Adipocyte (in vitro differentiated cells): ENCODE data around the gene HMCN2.

Experiments
- DNase-seq: peaks from one replicate; pipeline ENCODE4 v3.0.0-alpha.2; 2015; ENCODE audit warnings: low read depth
- H3K27me3 ChIP-seq: replicated peaks from 2 replicates; pipeline ENCODE4 v1.7.0; 2013; ENCODE audit warnings: mild to moderate bottlenecking, low read length, moderate library complexity; ENCODE audit not compliant: control insufficient read depth, insufficient read depth
- H3K36me3 ChIP-seq: 2 replicates; pipeline ENCODE4 v1.7.0; 2013; ENCODE audit warnings: low read length, mild to moderate bottlenecking, moderate library complexity; ENCODE audit not compliant: control insufficient read depth, insufficient read depth, severe bottlenecking
- H3K4me1 ChIP-seq: 2 replicates; pipeline ENCODE4 v1.7.0; 2013; ENCODE audit warnings: mild to moderate bottlenecking, low read length, moderate library complexity; ENCODE audit not compliant: control insufficient read depth, insufficient read depth
- H3K4me3 ChIP-seq: 2 replicates; pipeline ENCODE4 v1.7.0; 2013; ENCODE audit warnings: mild to moderate bottlenecking, low read length, moderate library complexity
- H3K9ac ChIP-seq: 2 replicates; pipeline ENCODE4 v1.7.0; 2013; ENCODE audit warnings: mild to moderate bottlenecking, low read length, moderate library complexity
- H3K9me3 ChIP-seq: 2 replicates; pipeline ENCODE4 v1.7.0; 2013; ENCODE audit warnings: mild to moderate bottlenecking, low read length, moderate library complexity; ENCODE audit not compliant: control insufficient read depth

The HMCN2 gene

GRCh38 chr9:130295945-130296782 lies 30.6 kb downstream of the HMCN2 start:
- H3K4me1 ChIP-seq = peaks cover 23% of the 10 kb centered on the region
- peaks cover 34% of the 10 kb centered on the region for H3K27me3 ChIP-seq
- no peak for DNase-seq
- H3K36me3 ChIP-seq = no peaks in the 10 kb centered on the region
- H3K4me3 ChIP-seq = no peak overlapping the region
- no peaks in the 10 kb centered on the region for H3K9me3 ChIP-seq
- no peak overlapping the region for H3K9ac ChIP-seq

- no peak for DNase-seq
- Histone ChIP-seq H3K4me3 (no peak overlapping the region), H3K27me3 (peaks cover 34% of the 10 kb centered on the region), H3K36me3 (no peaks in the 10 kb centered on the region), H3K9ac (no peak overlapping the region), H3K4me1 (peaks cover 26% of the 10 kb centered on the region), H3K9me3 (no peaks in the 10 kb centered on the region)
These were observed 31.2 kb downstream of the HMCN2 start for GRCh38 chr9:130296783-130297055.

GRCh38 chr9:130297371-130297770 lies 31.8 kb downstream of the HMCN2 start:
- Histone ChIP-seq H3K4me1 (peaks cover 27% of the 10 kb centered on the region), H3K27me3 (peaks cover 34% of the 10 kb centered on the region), H3K4me3 (no peak overlapping the region), H3K9me3 (no peaks in the 10 kb centered on the region), H3K36me3 (no peaks in the 10 kb centered on the region), H3K9ac (no peak overlapping the region)
- no peak for DNase-seq

GRCh38 chr9:130298662-130299279 lies 33.2 kb downstream of the HMCN2 start:
- H3K9ac ChIP-seq = no peak overlapping the region
- no peaks in the 10 kb centered on the region for H3K9me3 ChIP-seq
- H3K36me3 ChIP-seq = no peaks in the 10 kb centered on the region
- peaks cover 26% of the 10 kb centered on the region for H3K4me1 ChIP-seq
- H3K27me3 ChIP-seq = peaks cover 34% of the 10 kb centered on the region
- H3K4me3 ChIP-seq = no peak overlapping the region
- DNase-seq = peak; percentile 19

GRCh38 chr9:130299785-130300615 lies 34.4 kb downstream of the HMCN2 start:
- DNase-seq = no peak
- Histone ChIP-seq H3K4me3 (no peak overlapping the region), H3K36me3 (no peaks in the 10 kb centered on the region), H3K9ac (no peak overlapping the region), H3K4me1 (peaks cover 30% of the 10 kb centered on the region), H3K9me3 (no peaks in the 10 kb centered on the region), H3K27me3 (peaks cover 24% of the 10 kb centered on the region)

- peaks cover 37% of the 10 kb centered on the region for H3K4me1 ChIP-seq
- H3K36me3 ChIP-seq = no peaks in the 10 kb centered on the region
- no peak overlapping the region for H3K4me3 ChIP-seq
- no peak overlapping the region for H3K9ac ChIP-seq
- DNase-seq = no peak
- no peaks in the 10 kb centered on the region for H3K9me3 ChIP-seq
- peaks cover 17% of the 10 kb centered on the region for H3K27me3 ChIP-seq
These were observed 35.2 kb downstream of the HMCN2 start for GRCh38 chr9:130300739-130301138.

GRCh38 chr9:130301483-130302286 lies 36.1 kb downstream of the HMCN2 start:
- Histone ChIP-seq H3K27me3 (peaks cover 8% of the 10 kb centered on the region), H3K36me3 (no peaks in the 10 kb centered on the region), H3K4me3 (no peak overlapping the region), H3K9ac (no peak overlapping the region), H3K4me1 (peaks cover 37% of the 10 kb centered on the region), H3K9me3 (no peaks in the 10 kb centered on the region)
- DNase-seq = peak; percentile 33

- peaks cover 5% of the 10 kb centered on the region for H3K27me3 ChIP-seq
- no peak overlapping the region for H3K9ac ChIP-seq
- H3K4me1 ChIP-seq = peaks cover 37% of the 10 kb centered on the region
- no peaks in the 10 kb centered on the region for H3K36me3 ChIP-seq
- DNase-seq = no peak
- H3K4me3 ChIP-seq = no peak overlapping the region
- no peaks in the 10 kb centered on the region for H3K9me3 ChIP-seq
These were observed 37.4 kb downstream of the HMCN2 start for GRCh38 chr9:130302785-130303612.

GRCh38 chr9:130303613-130304055 lies 38.1 kb downstream of the HMCN2 start:
- Histone ChIP-seq H3K9ac (no peak overlapping the region), H3K4me1 (peaks cover 37% of the 10 kb centered on the region), H3K27me3 (peaks cover 11% of the 10 kb centered on the region), H3K4me3 (no peak overlapping the region), H3K9me3 (no peaks in the 10 kb centered on the region), H3K36me3 (no peaks in the 10 kb centered on the region)
- DNase-seq = no peak

- H3K9ac ChIP-seq = no peak overlapping the region
- H3K4me1 ChIP-seq = peaks cover 37% of the 10 kb centered on the region
- no peaks in the 10 kb centered on the region for H3K36me3 ChIP-seq
- no peak overlapping the region for H3K4me3 ChIP-seq
- H3K9me3 ChIP-seq = no peaks in the 10 kb centered on the region
- H3K27me3 ChIP-seq = peaks cover 14% of the 10 kb centered on the region
- no peak for DNase-seq
These were observed 38.6 kb downstream of the HMCN2 start for GRCh38 chr9:130304116-130304515.
